ENCODE measurements around the gene ZNF679.
"Not testable (repeated sequence)": the region's sequence is repeated elsewhere in the genome, so short reads cannot be mapped to it uniquely, and the experiment has no call there.

The ZNF679 gene

GRCh38 chr7:64313740-64314491 is 85.6 kb downstream of the ZNF679 start, which contains the start of gene ZNF736:
ZNF736 (plus strand) TSS chr7:64313961; CDS start chr7:64314151, 190 bp downstream.
- H3K4me2 ChIP-seq (ENCODE audit: low read length): peak within 1 kb of the TSS; percentile 89
- peak within 1 kb of the TSS; percentile 90 for H3K4me3 ChIP-seq (ENCODE audit: low read length)
- no peaks in the 10 kb centered on the region for H3K9me3 ChIP-seq (replicated peaks; ENCODE audit: low read length)
- peak within 1 kb of the TSS; percentile 95 for H3K9ac ChIP-seq (ENCODE audit: low read depth, low read length)
- H3K4me1 ChIP-seq (ENCODE audit: control insufficient read depth, insufficient read depth, low read length): no peaks in the 10 kb centered on the region
- H3K36me3 ChIP-seq (ENCODE audit: insufficient read depth, low read length): no peaks in the 10 kb centered on the region
- no peaks in the 10 kb centered on the region for H3K27me3 ChIP-seq (ENCODE audit: control insufficient read depth, insufficient read depth, low read length)

GRCh38 chr7:64314566-64314965 is 86.3 kb downstream of the ZNF679 start:
- H3K4me3 ChIP-seq (ENCODE audit: low read length): peak overlapping the region; percentile 90
- H3K27me3 ChIP-seq (ENCODE audit: control insufficient read depth, insufficient read depth, low read length): no peaks in the 10 kb centered on the region
- H3K4me1 ChIP-seq (ENCODE audit: control insufficient read depth, insufficient read depth, low read length): no peaks in the 10 kb centered on the region
- H3K9ac ChIP-seq (ENCODE audit: low read depth, low read length): peak overlapping the region; percentile 95
- no peaks in the 10 kb centered on the region for H3K9me3 ChIP-seq (replicated peaks; ENCODE audit: low read length)
- peak overlapping the region; percentile 89 for H3K4me2 ChIP-seq (ENCODE audit: low read length)
- no peaks in the 10 kb centered on the region for H3K36me3 ChIP-seq (ENCODE audit: insufficient read depth, low read length)

- not testable (repeated sequence) for H3K4me2 ChIP-seq (ENCODE audit: low read length); H3K9ac ChIP-seq (ENCODE audit: low read depth, low read length); H3K4me1 ChIP-seq (ENCODE audit: control insufficient read depth, insufficient read depth, low read length); H3K27me3 ChIP-seq (ENCODE audit: control insufficient read depth, insufficient read depth, low read length); H3K4me3 ChIP-seq (ENCODE audit: low read length); H3K9me3 ChIP-seq (replicated peaks; ENCODE audit: low read length); H3K36me3 ChIP-seq (ENCODE audit: insufficient read depth, low read length)
Observed at GRCh38 chr7:64316031-64316742, 87.9 kb downstream of the ZNF679 start.

All from skeletal muscle satellite cell (primary cell).